MM.1S (cell line): ENCODE data around the gene NAT8L.

Source experiments
- DNase-seq: peaks from one replicate; pipeline ENCODE4 v3.0.0-alpha.2; 2015
- H2AFZ ChIP-seq: fragments of 300-600 bp; sonication (generic); 2 replicates; pipeline ENCODE4 v1.6.0; 2016; ENCODE audit warnings: antibody characterized with exemption, low read length
- H3F3A ChIP-seq: fragments of 300-600 bp; sonication (generic); 2 replicates; pipeline ENCODE4 v1.6.1; 2016; ENCODE audit warnings: mild to moderate bottlenecking, antibody characterized with exemption, low read length, moderate library complexity, mixed read lengths; ENCODE audit not compliant: insufficient read depth
- H3K27ac ChIP-seq: fragments of 300-600 bp; sonication (generic); 2 replicates; pipeline ENCODE4 v1.5.1; 2016; ENCODE audit warnings: mild to moderate bottlenecking, low read length
- H3K27me3 ChIP-seq: fragments of 300-600 bp; sonication (generic); replicated peaks from 2 replicates; pipeline ENCODE4 v1.6.0; 2016; ENCODE audit warnings: low read length; ENCODE audit not compliant: insufficient read depth
- H3K36me3 ChIP-seq: fragments of 300-600 bp; sonication (generic); replicated peaks from 2 replicates; pipeline ENCODE4 v1.6.1; 2016; ENCODE audit warnings: mild to moderate bottlenecking, low read length, mixed read lengths; ENCODE audit not compliant: insufficient read depth
- H3K4me1 ChIP-seq: fragments of 300-600 bp; sonication (generic); 2 replicates; pipeline ENCODE4 v1.6.1; 2016; ENCODE audit warnings: low read length, mixed read lengths
- H3K4me2 ChIP-seq: fragments of 300-600 bp; sonication (generic); 2 replicates; pipeline ENCODE4 v1.6.0; 2016; ENCODE audit warnings: low read depth, low read length
- H3K4me3 ChIP-seq: fragments of 300-600 bp; sonication (generic); 2 replicates; pipeline ENCODE4 v1.5.1; 2016; ENCODE audit warnings: low read length, mixed read lengths
- H3K79me2 ChIP-seq: fragments of 300-600 bp; sonication (generic); 2 replicates; pipeline ENCODE4 v1.6.1; 2016; ENCODE audit warnings: mixed run types, low read length, mixed read lengths
- H3K9ac ChIP-seq: fragments of 300-600 bp; sonication (generic); 2 replicates; pipeline ENCODE4 v1.6.1; 2016; ENCODE audit warnings: low read length, mixed read lengths
- H3K9me2 ChIP-seq: fragments of 300-600 bp; sonication (generic); replicated peaks from 2 replicates; pipeline ENCODE4 v1.6.1; 2016; ENCODE audit warnings: mild to moderate bottlenecking, low read length, mixed read lengths; ENCODE audit not compliant: insufficient read depth
- H3K9me3 ChIP-seq: fragments of 300-600 bp; sonication (generic); replicated peaks from 2 replicates; pipeline ENCODE4 v1.6.1; 2016; ENCODE audit warnings: mild to moderate bottlenecking, low read length, mixed read lengths; ENCODE audit not compliant: insufficient read depth
- H4K20me1 ChIP-seq: fragments of 300-600 bp; sonication (generic); 2 replicates; pipeline ENCODE4 v1.6.1; 2016; ENCODE audit warnings: mild to moderate bottlenecking, low read length, moderate library complexity, mixed read lengths; ENCODE audit not compliant: insufficient read depth
- CTCF ChIP-seq: fragments of 300-600 bp; sonication (generic); IDR thresholded peaks from 2 replicates; pipeline ENCODE4 v1.5.1; 2016; ENCODE audit warnings: antibody characterized with exemption, low read length, mixed read lengths
- EZH2 ChIP-seq: fragments of 300-600 bp; sonication (generic); optimal IDR thresholded peaks from 2 replicates; pipeline ENCODE3; 2017; ENCODE audit warnings: low read depth, mild to moderate bottlenecking, antibody characterized with exemption, low read length, mixed read lengths
- EZH2phosphoT487 ChIP-seq: fragments of 300-600 bp; sonication (generic); IDR thresholded peaks from 2 replicates; pipeline ENCODE4 v1.6.1; 2018; ENCODE audit warnings: antibody characterized with exemption, low read length

NAT8L gene

DNA sequence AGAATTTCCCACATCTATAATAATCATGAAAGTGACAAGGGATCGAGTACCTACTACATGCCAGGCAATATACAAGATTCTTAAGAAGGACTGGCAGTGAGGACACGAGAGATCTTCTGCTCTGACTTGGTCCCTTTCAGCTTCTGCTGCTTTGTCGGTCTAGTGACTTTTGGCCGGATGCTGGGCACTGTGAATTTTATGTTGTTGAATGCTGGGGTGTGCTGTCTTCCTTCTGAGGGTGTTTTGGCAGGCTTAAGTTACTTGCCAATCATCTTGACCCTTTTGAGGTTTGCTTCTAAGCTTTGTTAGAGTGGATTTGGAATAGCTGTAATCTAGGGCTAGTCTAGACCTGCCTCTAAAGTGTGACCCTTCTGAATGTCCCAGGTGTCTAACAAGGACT is 23.5 kb downstream of the NAT8L start:
- Histone ChIP-seq H3K79me2 (no peaks in the 10 kb centered on the region), H2AFZ (no peak overlapping the region), H3K27me3 (no peaks in the 10 kb centered on the region), H4K20me1 (no peaks in the 10 kb centered on the region), H3K9me2 (no peaks in the 10 kb centered on the region), H3K4me3 (no peak overlapping the region), H3K9me3 (no peaks in the 10 kb centered on the region), H3K36me3 (no peaks in the 10 kb centered on the region), H3K4me2 (no peak overlapping the region), H3K9ac (no peak overlapping the region), H3K4me1 (no peaks in the 10 kb centered on the region), H3F3A (no peaks in the 10 kb centered on the region), H3K27ac (no peak overlapping the region)
- no peak for DNase-seq
- TF ChIP-seq EZH2phosphoT487 = no peak

DNA sequence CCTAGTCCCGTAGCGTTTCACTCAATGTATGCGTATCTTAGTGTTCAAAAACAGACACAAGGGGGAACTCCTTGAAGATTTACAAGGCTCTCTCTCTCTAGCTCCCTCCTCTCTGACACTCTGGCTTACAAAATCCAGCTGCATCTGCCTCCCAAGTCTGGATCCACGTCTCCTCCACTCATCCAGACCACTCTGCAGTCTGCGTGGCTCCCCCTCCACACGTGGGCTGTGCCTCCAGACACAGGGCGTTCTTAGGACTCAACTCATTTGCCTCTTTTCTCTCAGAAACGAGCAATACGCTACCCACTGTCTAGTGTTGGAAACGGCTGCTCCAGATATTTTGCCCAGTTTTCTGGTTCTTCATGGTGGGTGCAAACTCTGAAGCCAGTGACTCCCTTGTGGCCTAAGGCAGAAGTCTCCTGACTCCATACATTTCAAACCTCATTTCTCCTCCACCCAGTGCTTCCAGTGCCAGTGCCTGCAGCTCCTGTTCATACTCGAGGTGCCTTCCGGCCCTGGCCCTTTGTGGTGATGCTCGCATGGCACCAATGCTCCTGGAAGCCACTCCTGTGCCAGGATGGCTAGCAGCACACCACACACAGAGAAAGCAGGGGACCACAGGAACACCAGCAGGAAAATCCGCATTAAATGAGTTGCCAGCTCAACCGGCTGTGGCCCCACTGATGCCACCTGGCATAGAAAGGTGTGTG is 24.1 kb downstream of the NAT8L start:
- Histone ChIP-seq H3K9me2 (no peaks in the 10 kb centered on the region), H3K27me3 (no peaks in the 10 kb centered on the region), H3K9ac (no peak overlapping the region), H3K9me3 (no peaks in the 10 kb centered on the region), H3K27ac (no peak overlapping the region), H3K4me3 (no peak overlapping the region), H3K79me2 (no peaks in the 10 kb centered on the region), H3K4me1 (no peaks in the 10 kb centered on the region), H3F3A (no peaks in the 10 kb centered on the region), H3K4me2 (no peak overlapping the region), H3K36me3 (no peaks in the 10 kb centered on the region), H4K20me1 (no peaks in the 10 kb centered on the region), H2AFZ (no peak overlapping the region)
- DNase-seq = no peak
- TF ChIP-seq EZH2 = no peak

DNA sequence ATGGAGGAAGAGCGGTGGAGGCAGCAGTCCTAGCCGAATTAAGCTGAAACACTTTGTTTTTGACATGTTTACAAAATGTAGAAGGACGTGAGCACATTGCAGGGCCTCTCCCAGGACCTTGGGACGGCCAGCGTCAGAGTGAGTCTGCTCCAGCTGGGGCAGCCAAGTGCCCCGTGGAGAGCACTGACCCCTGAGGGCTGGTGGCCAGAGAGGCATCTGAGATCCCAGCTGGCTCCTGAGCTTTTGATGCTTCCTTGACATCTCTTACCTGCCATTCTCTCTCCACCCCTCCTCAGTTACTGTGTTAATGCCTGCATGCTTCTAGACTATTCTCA is 24.7 kb downstream of the NAT8L start:
- no peaks in the 10 kb centered on the region for H3K27me3 ChIP-seq
- H4K20me1 ChIP-seq = no peaks in the 10 kb centered on the region
- no peak overlapping the region for H3K27ac ChIP-seq
- no peak overlapping the region for H3K4me3 ChIP-seq
- no peaks in the 10 kb centered on the region for H3K9me3 ChIP-seq
- no peaks in the 10 kb centered on the region for H3K4me1 ChIP-seq
- H3F3A ChIP-seq = no peaks in the 10 kb centered on the region
- TF ChIP-seq CTCF (no peak), EZH2 (no peak), EZH2phosphoT487 (no peak)
- H3K9me2 ChIP-seq = no peaks in the 10 kb centered on the region
- H3K9ac ChIP-seq = no peak overlapping the region
- DNase-seq = no peak
- H3K79me2 ChIP-seq = no peaks in the 10 kb centered on the region
- H3K36me3 ChIP-seq = no peaks in the 10 kb centered on the region
- no peak overlapping the region for H3K4me2 ChIP-seq
- H2AFZ ChIP-seq = no peak overlapping the region

DNA sequence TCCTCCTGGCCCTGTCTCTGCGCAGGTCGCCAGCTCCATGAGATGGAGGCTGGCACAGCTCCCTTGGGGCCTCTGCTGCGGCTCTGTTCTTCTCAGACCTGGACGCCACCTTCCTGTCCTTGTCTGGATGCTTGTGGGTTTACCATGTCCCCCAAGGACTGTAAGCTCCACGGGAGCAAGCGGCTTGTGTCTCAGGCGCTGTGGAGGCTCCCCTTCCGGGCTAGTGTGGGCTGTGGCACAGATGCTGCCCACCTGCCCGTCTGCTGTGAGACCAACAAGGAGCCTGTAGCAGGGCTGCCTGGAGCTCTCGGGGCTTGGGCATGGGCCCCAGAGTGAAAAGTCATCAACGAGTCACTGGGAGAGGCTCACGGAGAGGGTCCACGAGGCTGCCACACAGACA is 25.2 kb downstream of the NAT8L start:
- Histone ChIP-seq H3K27me3 (no peaks in the 10 kb centered on the region), H3K9me2 (no peaks in the 10 kb centered on the region), H3K4me1 (no peaks in the 10 kb centered on the region), H3F3A (no peaks in the 10 kb centered on the region), H3K27ac (no peak overlapping the region), H3K9ac (no peak overlapping the region), H3K4me2 (no peak overlapping the region), H4K20me1 (no peaks in the 10 kb centered on the region), H3K79me2 (no peaks in the 10 kb centered on the region), H2AFZ (no peak overlapping the region), H3K4me3 (no peak overlapping the region), H3K36me3 (no peaks in the 10 kb centered on the region), H3K9me3 (no peaks in the 10 kb centered on the region)
- no peak for DNase-seq
- TF ChIP-seq CTCF (no peak), EZH2phosphoT487 (no peak), EZH2 (no peak)
